Fibroblast of lung (primary cell): Measurements from ENCODE around the gene KASH5. TPM values are rescaled to one million over a fixed set of nuclear protein-coding genes. Genes with fewer than 3 reads are reported as not detected.
A peak's percentile ranks its signal among the peaks of the same experiment; 100 is the strongest.

ENCODE experiments used
- DNase-seq, 2 donors: peaks; one replicate each; pipeline versions ENCODE4 v3.0.0 to v3.0.0-alpha.2; 2010; ENCODE audit warnings: low read depth in 2 of 2
- H2AFZ ChIP-seq: 2 replicates; pipeline ENCODE4 v1.5.1; 2012; ENCODE audit warnings: low read length, control low read depth, inconsistent platforms
- H3K27ac ChIP-seq: 2 replicates; pipeline ENCODE4 v1.5.1; 2011; ENCODE audit warnings: low read length, control low read depth; ENCODE audit not compliant: insufficient read depth
- H3K27me3 ChIP-seq: 2 replicates; pipeline ENCODE4 v1.5.1; 2011; ENCODE audit warnings: mild to moderate bottlenecking, low read length; ENCODE audit not compliant: control insufficient read depth, insufficient read depth
- H3K36me3 ChIP-seq: 2 replicates; pipeline ENCODE4 v1.5.1; 2011; ENCODE audit warnings: low read length; ENCODE audit not compliant: control insufficient read depth, insufficient read depth
- H3K4me1 ChIP-seq: 2 replicates; pipeline ENCODE4 v1.5.1; 2011; ENCODE audit warnings: low read length; ENCODE audit not compliant: control insufficient read depth, insufficient read depth; ENCODE audit errors: extremely low read depth
- H3K4me2 ChIP-seq: 2 replicates; pipeline ENCODE4 v1.5.1; 2011; ENCODE audit warnings: low read length, control low read depth; ENCODE audit not compliant: insufficient read depth; ENCODE audit errors: extremely low read depth
- H3K4me3 ChIP-seq, 4 experiments: fragments of 200-600 bp in 1 of 4; sonication (generic) in 1 of 4; replicated peaks in 1 of 4; 2 replicates each; pipeline ENCODE4 v1.5.1; 2011 to 2016; ENCODE audit warnings: low read length in 4 of 4, low read depth in 3 of 4, mild to moderate bottlenecking in 3 of 4, control low read depth in 2 of 4, inconsistent platforms in 1 of 4, mixed read lengths in 1 of 4; ENCODE audit not compliant: insufficient read depth in 1 of 4; ENCODE audit errors: control extremely low read depth in 1 of 4
- H3K79me2 ChIP-seq: 2 replicates; pipeline ENCODE4 v1.5.1; 2012; ENCODE audit warnings: mild to moderate bottlenecking, low read length, inconsistent platforms; ENCODE audit not compliant: control insufficient read depth, insufficient read depth
- H3K9ac ChIP-seq: 2 replicates; pipeline ENCODE4 v1.5.1; 2011; ENCODE audit warnings: mild to moderate bottlenecking, low read length, control low read depth; ENCODE audit not compliant: insufficient read depth
- H3K9me3 ChIP-seq: 2 replicates; pipeline ENCODE4 v1.5.1; 2012; ENCODE audit warnings: low read depth, low read length; ENCODE audit not compliant: control insufficient read depth, insufficient read depth
- H4K20me1 ChIP-seq: 2 replicates; pipeline ENCODE4 v1.5.1; 2011; ENCODE audit warnings: low read length; ENCODE audit not compliant: control insufficient read depth, insufficient read depth; ENCODE audit errors: extremely low read depth
- EZH2 ChIP-seq: IDR thresholded peaks from 2 replicates; pipeline ENCODE4 v1.5.1; 2012; ENCODE audit warnings: low read length, control low read depth, mild to moderate bottlenecking; ENCODE audit errors: missing control alignments
- polyA plus RNA-seq, 2 donors: library from polyadenylated mRNA; depleted of rRNA in 1 of 2; stranded (reverse) in 1 of 2; unstranded in 1 of 2; fragments of >200 nt; gene quantifications; 2 replicates each; pipeline ENCODE4 v1.2.1, GENCODE V29; 2011 to 2012; ENCODE audit warnings: missing spikeins in 1 of 2
- total RNA-seq: library from RNA; depleted of rRNA; stranded (reverse); fragments of >200 nt; gene quantifications from 2 replicates; pipeline ENCODE4 v1.2.1, GENCODE V29; 2014
- TF ChIP-seq, protein P1 (sequence below), 2 donors: IDR thresholded peaks in 1 of 2; conservative IDR thresholded peaks in 1 of 2; 1 replicate in 1 of 2; 2 replicates in 1 of 2; pipeline ENCODE4 v1.5.1; 2011 to 2012; ENCODE audit warnings: low read length in 2 of 2, control low read depth in 1 of 2, inconsistent platforms in 1 of 2, low read depth in 1 of 2, mild to moderate bottlenecking in 1 of 2

The KASH5 gene
- total and polyA plus RNA-seq, 2 donors (not counting 1 experiment from before 2014, with no cell fraction given): not detected

DNA sequence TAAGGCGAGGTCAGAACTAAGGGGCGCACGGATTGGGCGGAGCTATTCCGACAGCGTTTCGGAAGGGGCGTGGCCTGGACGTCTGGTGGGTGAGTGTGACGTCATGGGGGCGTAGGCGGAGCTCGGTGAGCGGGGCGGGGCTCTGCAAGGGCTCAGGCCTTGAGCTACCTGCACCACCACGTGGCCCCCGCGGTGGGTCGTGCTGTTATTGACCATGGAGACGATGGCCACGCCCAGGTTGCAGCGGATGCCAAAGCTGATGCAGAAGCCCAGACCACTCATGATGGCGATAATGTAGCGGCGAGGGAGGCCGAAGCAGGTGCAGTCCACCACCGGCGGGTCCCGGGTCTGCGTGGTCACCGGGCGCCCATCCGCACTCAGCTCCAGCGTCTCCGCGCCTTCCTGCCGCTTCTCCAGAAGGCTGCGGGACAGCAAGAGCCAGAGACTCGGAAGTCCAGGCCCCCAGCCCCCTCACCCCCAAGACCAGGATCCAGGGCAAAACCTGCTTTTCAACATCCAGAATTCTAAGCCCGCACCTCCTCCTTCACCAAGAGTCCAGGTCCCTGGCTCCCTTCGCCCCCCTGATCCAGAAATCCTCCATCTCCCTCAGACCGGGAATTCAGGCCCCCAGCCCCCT, 48.5 kb downstream of the KASH5 start:
- TF ChIP-seq EZH2: peak; percentile 92
- TF ChIP-seq, protein P1, sequence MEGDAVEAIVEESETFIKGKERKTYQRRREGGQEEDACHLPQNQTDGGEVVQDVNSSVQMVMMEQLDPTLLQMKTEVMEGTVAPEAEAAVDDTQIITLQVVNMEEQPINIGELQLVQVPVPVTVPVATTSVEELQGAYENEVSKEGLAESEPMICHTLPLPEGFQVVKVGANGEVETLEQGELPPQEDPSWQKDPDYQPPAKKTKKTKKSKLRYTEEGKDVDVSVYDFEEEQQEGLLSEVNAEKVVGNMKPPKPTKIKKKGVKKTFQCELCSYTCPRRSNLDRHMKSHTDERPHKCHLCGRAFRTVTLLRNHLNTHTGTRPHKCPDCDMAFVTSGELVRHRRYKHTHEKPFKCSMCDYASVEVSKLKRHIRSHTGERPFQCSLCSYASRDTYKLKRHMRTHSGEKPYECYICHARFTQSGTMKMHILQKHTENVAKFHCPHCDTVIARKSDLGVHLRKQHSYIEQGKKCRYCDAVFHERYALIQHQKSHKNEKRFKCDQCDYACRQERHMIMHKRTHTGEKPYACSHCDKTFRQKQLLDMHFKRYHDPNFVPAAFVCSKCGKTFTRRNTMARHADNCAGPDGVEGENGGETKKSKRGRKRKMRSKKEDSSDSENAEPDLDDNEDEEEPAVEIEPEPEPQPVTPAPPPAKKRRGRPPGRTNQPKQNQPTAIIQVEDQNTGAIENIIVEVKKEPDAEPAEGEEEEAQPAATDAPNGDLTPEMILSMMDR (conservative IDR thresholded peaks at IDR 0.05 in 1 of 2, IDR thresholded peaks at IDR 0.05 in 1 of 2; ENCODE audit: low read depth in 1 of 2, low read length in 2 of 2): no peak
- no peaks in the 10 kb centered on the region for H3K36me3 ChIP-seq
- no peak overlapping the region for H3K27ac ChIP-seq
- no peak overlapping the region for H3K4me2 ChIP-seq
- H3K4me1 ChIP-seq: no peaks in the 10 kb centered on the region
- no peaks in the 10 kb centered on the region for H4K20me1 ChIP-seq
- no peaks in the 10 kb centered on the region for H3K9me3 ChIP-seq
- no peaks in the 10 kb centered on the region for H3K79me2 ChIP-seq
- H2AFZ ChIP-seq: no peak overlapping the region
- no peak for DNase-seq
- H3K4me3 ChIP-seq: no peak overlapping the region
- peaks cover 82% of the 10 kb centered on the region for H3K27me3 ChIP-seq
- no peak overlapping the region for H3K9ac ChIP-seq

DNA sequence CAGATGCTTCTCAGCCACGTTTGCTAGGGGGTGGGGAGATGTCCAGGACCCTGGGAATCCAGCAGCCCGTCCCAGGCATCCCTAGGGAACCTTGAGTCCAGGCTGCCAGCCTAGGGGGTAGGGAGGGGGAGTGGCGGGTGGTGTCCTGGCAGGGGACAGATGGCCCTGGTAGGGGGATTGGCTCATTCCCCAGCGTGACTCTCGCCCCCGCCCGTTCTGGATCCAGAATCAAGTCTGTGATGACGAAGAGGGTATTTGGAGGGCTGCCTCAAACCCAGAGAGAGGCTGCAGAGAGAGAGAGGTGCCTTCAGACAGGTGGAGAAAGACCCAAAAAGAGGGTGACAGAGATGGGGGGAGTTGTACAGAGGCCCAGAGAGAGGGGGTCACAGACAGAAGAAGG, 49.2 kb downstream of the KASH5 start:
- Histone ChIP-seq H3K4me3 (no peak overlapping the region), H4K20me1 (no peaks in the 10 kb centered on the region), H3K27ac (no peak overlapping the region), H2AFZ (no peak overlapping the region), H3K9ac (no peak overlapping the region), H3K27me3 (peaks cover 82% of the 10 kb centered on the region), H3K9me3 (no peaks in the 10 kb centered on the region), H3K79me2 (no peaks in the 10 kb centered on the region), H3K4me1 (no peaks in the 10 kb centered on the region), H3K4me2 (no peak overlapping the region), H3K36me3 (no peaks in the 10 kb centered on the region)
- DNase-seq: no peak
- TF ChIP-seq, protein P1 (conservative IDR thresholded peaks at IDR 0.05 in 1 of 2, IDR thresholded peaks at IDR 0.05 in 1 of 2; ENCODE audit: low read depth in 1 of 2, low read length in 2 of 2): no peak
- TF ChIP-seq EZH2: no peak

DNA sequence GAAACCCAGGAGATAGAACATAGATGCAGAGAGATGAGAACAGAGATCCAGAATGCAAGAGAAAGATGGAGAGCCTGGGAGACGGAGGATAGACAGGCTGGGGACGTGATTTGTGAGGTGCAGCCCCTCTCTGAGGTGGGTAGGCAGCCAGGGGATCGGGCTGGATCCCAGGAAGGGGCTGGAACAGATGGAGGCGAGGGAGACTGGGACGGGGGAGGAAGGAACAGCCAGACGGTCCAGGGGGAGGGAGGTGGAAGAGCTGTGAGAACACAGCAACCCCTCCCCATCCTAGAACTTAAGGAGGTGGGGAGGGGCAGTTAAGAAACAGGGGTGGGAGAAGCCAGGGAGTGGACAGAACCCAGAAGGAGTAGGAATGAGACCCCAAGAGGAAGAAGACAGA, 50.2 kb downstream of the KASH5 start:
- TF ChIP-seq, protein P1 (conservative IDR thresholded peaks at IDR 0.05 in 1 of 2, IDR thresholded peaks at IDR 0.05 in 1 of 2; ENCODE audit: low read depth in 1 of 2, low read length in 2 of 2): no peak
- TF ChIP-seq EZH2: peak; percentile 65
- H3K79me2 ChIP-seq: no peaks in the 10 kb centered on the region
- H3K9me3 ChIP-seq: no peaks in the 10 kb centered on the region
- DNase-seq: no peak
- no peak overlapping the region for H2AFZ ChIP-seq
- peaks cover 71% of the 10 kb centered on the region for H3K27me3 ChIP-seq
- H4K20me1 ChIP-seq: no peaks in the 10 kb centered on the region
- H3K4me3 ChIP-seq: no peak overlapping the region
- H3K27ac ChIP-seq: no peak overlapping the region
- no peak overlapping the region for H3K9ac ChIP-seq
- no peak overlapping the region for H3K4me2 ChIP-seq
- no peaks in the 10 kb centered on the region for H3K36me3 ChIP-seq
- H3K4me1 ChIP-seq: no peaks in the 10 kb centered on the region
